Thyroid gland (tissue), 4 donors: Measurements from ENCODE around the gene GALNT2.

Experiments
- POLR2A ChIP-seq, 2 donors: fragments of 450-650 bp; IDR thresholded peaks; one replicate each; pipeline ENCODE4 v1.6.1; 2017; ENCODE audit warnings: antibody characterized with exemption in 2 of 2, mild to moderate bottlenecking in 2 of 2, moderate library complexity in 1 of 2
- TF ChIP-seq, protein P1 (sequence below), 6 experiments: fragments of 200-600 bp in 3 of 6; fragments of 450-650 bp in 3 of 6; sonication (generic) in 3 of 6; IDR thresholded peaks; one replicate each; pipeline ENCODE4 v1.5.1; 2016 to 2019; ENCODE audit warnings: antibody characterized with exemption in 6 of 6, mild to moderate bottlenecking in 2 of 6, inconsistent platforms in 1 of 6, moderate library complexity in 1 of 6

- TF ChIP-seq, protein P1, sequence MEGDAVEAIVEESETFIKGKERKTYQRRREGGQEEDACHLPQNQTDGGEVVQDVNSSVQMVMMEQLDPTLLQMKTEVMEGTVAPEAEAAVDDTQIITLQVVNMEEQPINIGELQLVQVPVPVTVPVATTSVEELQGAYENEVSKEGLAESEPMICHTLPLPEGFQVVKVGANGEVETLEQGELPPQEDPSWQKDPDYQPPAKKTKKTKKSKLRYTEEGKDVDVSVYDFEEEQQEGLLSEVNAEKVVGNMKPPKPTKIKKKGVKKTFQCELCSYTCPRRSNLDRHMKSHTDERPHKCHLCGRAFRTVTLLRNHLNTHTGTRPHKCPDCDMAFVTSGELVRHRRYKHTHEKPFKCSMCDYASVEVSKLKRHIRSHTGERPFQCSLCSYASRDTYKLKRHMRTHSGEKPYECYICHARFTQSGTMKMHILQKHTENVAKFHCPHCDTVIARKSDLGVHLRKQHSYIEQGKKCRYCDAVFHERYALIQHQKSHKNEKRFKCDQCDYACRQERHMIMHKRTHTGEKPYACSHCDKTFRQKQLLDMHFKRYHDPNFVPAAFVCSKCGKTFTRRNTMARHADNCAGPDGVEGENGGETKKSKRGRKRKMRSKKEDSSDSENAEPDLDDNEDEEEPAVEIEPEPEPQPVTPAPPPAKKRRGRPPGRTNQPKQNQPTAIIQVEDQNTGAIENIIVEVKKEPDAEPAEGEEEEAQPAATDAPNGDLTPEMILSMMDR (IDR thresholded peaks at IDR 0.05), result no peak
- TF ChIP-seq POLR2A (IDR thresholded peaks at IDR 0.05), result no peak
These were observed 88.0 kb downstream of the GALNT2 start for GRCh38 chr1:230155021-230155420.
